Naive thymus-derived CD4-positive, alpha-beta T cell (primary cell): ENCODE measurements around the gene EGFL7. TPM values are rescaled to one million over a fixed set of nuclear protein-coding genes. Genes with fewer than 3 reads are reported as not detected.
A peak's percentile ranks its signal among the peaks of the same experiment; 100 is the strongest.
"Not testable (repeated sequence)": the region's sequence is repeated elsewhere in the genome, so short reads cannot be mapped to it uniquely, and the experiment has no call there.

Experiments used
- ATAC-seq: fragments of 150-1000 bp; cut with Tn5 transposase; 2 replicates; pipeline ENCODE4 v1.10.0; 2021; ENCODE audit warnings: mild to moderate bottlenecking, moderate library complexity
- CTCF ChIA-PET: fragments of 350-600 bp; sonication (Branson Sonifier 250); formaldehyde crosslinking; loops from one replicate; lab custom pipeline; 2021; ENCODE audit warnings: antibody characterized with exemption; lab: Charles Lee
- POLR2A ChIA-PET: fragments of 350-600 bp; sonication (Branson Sonifier 250); formaldehyde crosslinking; loops from one replicate; lab custom pipeline; 2021; ENCODE audit warnings: antibody characterized with exemption, inconsistent platforms; lab: Charles Lee
- DNase-seq, 9 donors: peaks; one replicate each; pipeline versions ENCODE4 v3.0.0 to v3.0.0-alpha.2; 2020 to 2022; ENCODE audit warnings: mixed read lengths in 1 of 9
- H3K27ac ChIP-seq: one replicate; pipeline ENCODE4 v1.7.0; 2013; ENCODE audit warnings: mild to moderate bottlenecking, low read depth, low read length, moderate library complexity
- H3K27me3 ChIP-seq, 2 donors: one replicate each; pipeline ENCODE4 v1.7.0; 2013; ENCODE audit warnings: low read length in 2 of 2, mild to moderate bottlenecking in 2 of 2, moderate library complexity in 2 of 2; ENCODE audit not compliant: control insufficient read depth in 2 of 2, insufficient read depth in 2 of 2
- H3K36me3 ChIP-seq, 3 experiments: 1 replicate in 2 of 3; 2 replicates in 1 of 3; pipeline ENCODE4 v1.7.0; 2013; ENCODE audit warnings: low read length in 3 of 3, mild to moderate bottlenecking in 3 of 3, moderate library complexity in 1 of 3; ENCODE audit not compliant: insufficient read depth in 3 of 3, control insufficient read depth in 2 of 3
- H3K4me1 ChIP-seq, 2 donors: one replicate each; pipeline ENCODE4 v1.7.0; 2013; ENCODE audit warnings: low read length in 2 of 2, mild to moderate bottlenecking in 2 of 2, moderate library complexity in 1 of 2; ENCODE audit not compliant: control insufficient read depth in 2 of 2, insufficient read depth in 2 of 2
- H3K4me3 ChIP-seq: 2 replicates; pipeline ENCODE4 v1.7.0; 2013; ENCODE audit warnings: mild to moderate bottlenecking, low read length
- H3K9me3 ChIP-seq, 3 experiments: 1 replicate in 2 of 3; 2 replicates in 1 of 3; pipeline ENCODE4 v1.7.0; 2013; ENCODE audit warnings: low read length in 3 of 3; ENCODE audit not compliant: control insufficient read depth in 2 of 3
- H3K27ac Mint-ChIP-seq, 9 donors: one replicate each; pipeline ENCODE4 v1.8.0; 2020 to 2022; ENCODE audit warnings: mixed read lengths in 9 of 9, mild to moderate bottlenecking in 8 of 9, moderate library complexity in 5 of 9, inconsistent platforms in 2 of 9
- H3K27me3 Mint-ChIP-seq, 5 donors: one replicate each; pipeline ENCODE4 v1.8.0; 2021 to 2022; ENCODE audit warnings: mixed read lengths in 5 of 5, mild to moderate bottlenecking in 1 of 5
- H3K36me3 Mint-ChIP-seq, 5 donors: one replicate each; pipeline ENCODE4 v1.8.0; 2020 to 2022; ENCODE audit warnings: mixed read lengths in 5 of 5, mild to moderate bottlenecking in 3 of 5, inconsistent platforms in 1 of 5
- H3K4me1 Mint-ChIP-seq, 7 donors: one replicate each; pipeline ENCODE4 v1.8.0; 2020 to 2022; ENCODE audit warnings: mixed read lengths in 7 of 7, mild to moderate bottlenecking in 3 of 7, inconsistent platforms in 1 of 7
- H3K4me3 Mint-ChIP-seq, 10 donors: one replicate each; pipeline ENCODE4 v1.8.0; 2020 to 2022; ENCODE audit warnings: mild to moderate bottlenecking in 10 of 10, mixed read lengths in 10 of 10, moderate library complexity in 6 of 10, inconsistent platforms in 2 of 10
- H3K9me3 Mint-ChIP-seq, 11 donors: one replicate each; pipeline ENCODE4 v1.8.0; 2020 to 2022; ENCODE audit warnings: mixed read lengths in 11 of 11, mild to moderate bottlenecking in 4 of 11, inconsistent platforms in 1 of 11, moderate library complexity in 1 of 11
- intact Hi-C, 2 donors: fragments of 100-400 bp; cut with micrococcal nuclease; formaldehyde crosslinking; loops; one replicate each; pipeline ENCODE4 v1.15.1; 2023
- polyA plus RNA-seq, 2 donors: library from polyadenylated mRNA; unstranded; fragments of 300-500 nt; fragmentation: Illumina TruSeq; gene quantifications; one replicate each; pipeline ENCODE4 v1.2.3, GENCODE V29; 2021
- total RNA-seq, 6 experiments: library from RNA in 5 of 6; stranded (reverse) in 5 of 6; gene quantifications; 1 replicate in 5 of 6; 2 replicates in 1 of 6; pipeline ENCODE4 v1.2.3 and lab custom pipeline; 2021 to 2026

The EGFL7 gene
- total and polyA plus RNA-seq, 7 experiments from 2014 or later = 0.56 to 2.3 (median 0.97) TPM; not detected in 4

- intact Hi-C loops = no loop called here
- H3K4me1 ChIP-seq = peaks cover 0 to 9% of the 10 kb centered on the region in 2 donors
- Mint-ChIP-seq H3K4me1 (peaks cover 0 to 4% (median 0%) of the 10 kb centered on the region in 7 donors), H3K36me3 (no peaks in the 10 kb centered on the region), H3K9me3 (peaks cover 0 to 1% (median 0%) of the 10 kb centered on the region in 11 donors), H3K27ac (peak overlapping the region in 1 of 9 donors; percentile 49), H3K4me3 (no peak overlapping the region), H3K27me3 (peaks cover 0 to 5% (median 0%) of the 10 kb centered on the region in 5 donors)
- no peaks in the 10 kb centered on the region for H3K36me3 ChIP-seq
- ATAC-seq = no peak
- DNase-seq = no peak
- POLR2A ChIA-PET = interaction anchor here (1.0 to 1.2 kb wide), 2 partner anchors 81 to 143 kb away, joined by 4 read pairs; no protein-coding TSS in a partner anchor
- no peak overlapping the region for H3K4me3 ChIP-seq
- CTCF ChIA-PET = interaction anchor here (0.8 to 7.0 kb wide), 2 partner anchors 16 to 142 kb away, joined by 3 to 75 read pairs; no protein-coding TSS in a partner anchor
- no peak overlapping the region for H3K27ac ChIP-seq
- no peaks in the 10 kb centered on the region for H3K9me3 ChIP-seq
- no peaks in the 10 kb centered on the region for H3K27me3 ChIP-seq
These were observed 33.5 kb upstream of the EGFL7 start for GRCh38 chr9:136629001-136629878.

GRCh38 chr9:136629879-136630661 lies 32.6 kb upstream of the EGFL7 start:
- POLR2A ChIA-PET = interaction anchor here (1.0 kb wide), 1 partner anchor 143 kb away, joined by 4 read pairs; no protein-coding TSS in a partner anchor
- H3K4me3 Mint-ChIP-seq = no peak overlapping the region
- peaks cover 0 to 1% (median 0%) of the 10 kb centered on the region in 11 donors for H3K9me3 Mint-ChIP-seq
- Histone ChIP-seq H3K27ac (no peak overlapping the region), H3K36me3 (no peaks in the 10 kb centered on the region), H3K9me3 (no peaks in the 10 kb centered on the region), H3K27me3 (no peaks in the 10 kb centered on the region), H3K4me1 (peaks cover 0 to 9% of the 10 kb centered on the region in 2 donors), H3K4me3 (no peak overlapping the region)
- no peaks in the 10 kb centered on the region for H3K36me3 Mint-ChIP-seq
- DNase-seq (peak; percentile 31 to 68 (median 59)), ATAC-seq (peak; percentile 67)
- H3K27me3 Mint-ChIP-seq = peaks cover 0 to 5% (median 0%) of the 10 kb centered on the region in 5 donors
- CTCF ChIA-PET = interaction anchor here (0.6 to 7.0 kb wide), 3 partner anchors 17 to 143 kb away, joined by 3 to 75 read pairs (median 3); no protein-coding TSS in a partner anchor
- H3K4me1 Mint-ChIP-seq = peaks cover 0 to 4% (median 0%) of the 10 kb centered on the region in 7 donors
- intact Hi-C loops = loop anchor here (2.0 to 5.0 kb wide), 4 partner anchors 15 to 318 kb away; partner anchors contain the start of gene SNAPC4 (in 1 of the 2)
- H3K27ac Mint-ChIP-seq = peak overlapping the region in 1 of 9 donors; percentile 49

GRCh38 chr9:136630662-136630992 lies 32.1 kb upstream of the EGFL7 start:
- intact Hi-C loops = loop anchor here (2.0 to 5.0 kb wide), 4 partner anchors 14 to 318 kb away; partner anchors contain the start of gene SNAPC4 (in 1 of the 2)
- no peak for DNase-seq
- Mint-ChIP-seq H3K4me3 (no peak overlapping the region), H3K9me3 (peaks cover 0 to 1% (median 0%) of the 10 kb centered on the region in 11 donors), H3K27ac (no peak overlapping the region), H3K4me1 (peaks cover 0 to 4% (median 0%) of the 10 kb centered on the region in 7 donors), H3K27me3 (peaks cover 0 to 5% (median 0%) of the 10 kb centered on the region in 5 donors), H3K36me3 (no peaks in the 10 kb centered on the region)
- Histone ChIP-seq H3K36me3 (no peaks in the 10 kb centered on the region), H3K9me3 (no peaks in the 10 kb centered on the region), H3K4me1 (peaks cover 0 to 9% of the 10 kb centered on the region in 2 donors), H3K4me3 (no peak overlapping the region), H3K27ac (no peak overlapping the region), H3K27me3 (no peaks in the 10 kb centered on the region)
- CTCF ChIA-PET = interaction anchor here (0.6 to 7.0 kb wide), 2 partner anchors 80 to 143 kb away, joined by 3 to 75 read pairs; no protein-coding TSS in a partner anchor
- POLR2A ChIA-PET = no interaction called here
- ATAC-seq = no peak

- peak; percentile 98 for ATAC-seq
- Mint-ChIP-seq H3K9me3 (peaks cover 0 to 1% (median 0%) of the 10 kb centered on the region in 11 donors), H3K4me1 (peaks cover 0 to 4% (median 0%) of the 10 kb centered on the region in 7 donors), H3K27ac (no peak overlapping the region), H3K36me3 (no peaks in the 10 kb centered on the region), H3K4me3 (no peak overlapping the region), H3K27me3 (peaks cover 0 to 5% (median 0%) of the 10 kb centered on the region in 5 donors)
- H3K27me3 ChIP-seq = no peaks in the 10 kb centered on the region
- DNase-seq = peak; percentile 67 to 87 (median 78)
- no peak overlapping the region for H3K4me3 ChIP-seq
- CTCF ChIA-PET = interaction anchor here (0.6 to 1.4 kb wide), 7 partner anchors 25 to 562 kb away, joined by 3 to 55 read pairs (median 3); no protein-coding TSS in a partner anchor
- no peaks in the 10 kb centered on the region for H3K9me3 ChIP-seq
- H3K4me1 ChIP-seq = peaks cover 0 to 9% of the 10 kb centered on the region in 2 donors
- intact Hi-C loops = loop anchor here (1.0 to 5.0 kb wide), 5 partner anchors 13 to 319 kb away; partner anchors contain the start of gene SNAPC4 (in 1 of the 2)
- POLR2A ChIA-PET = interaction anchor here (0.6 to 1.1 kb wide), 4 partner anchors 93 to 148 kb away, joined by 3 to 6 read pairs (median 4); no protein-coding TSS in a partner anchor
- no peak overlapping the region for H3K27ac ChIP-seq
- H3K36me3 ChIP-seq = no peaks in the 10 kb centered on the region
These were observed 31.4 kb upstream of the EGFL7 start for GRCh38 chr9:136631038-136632000.

GRCh38 chr9:136632072-136632471 lies 30.6 kb upstream of the EGFL7 start:
- H3K9me3 ChIP-seq, H3K4me3 Mint-ChIP-seq, H3K4me1 ChIP-seq, H3K27ac Mint-ChIP-seq, H3K36me3 ChIP-seq, H3K27me3 ChIP-seq, H3K27ac ChIP-seq, H3K4me3 ChIP-seq, H3K4me1 Mint-ChIP-seq, H3K9me3 Mint-ChIP-seq, ATAC-seq, H3K36me3 Mint-ChIP-seq, H3K27me3 Mint-ChIP-seq: not testable (repeated sequence)
- DNase-seq = peak in 3 of 9 donors; percentile 16 to 31 (median 30)
- POLR2A ChIA-PET = interaction anchor here (0.6 to 1.1 kb wide), 4 partner anchors 93 to 148 kb away, joined by 3 to 6 read pairs (median 4); no protein-coding TSS in a partner anchor
- intact Hi-C loops = loop anchor here (5.0 kb wide), 2 partner anchors 230 to 320 kb away; partner anchors contain the start of gene SNAPC4 (in 1 of the 2)
- CTCF ChIA-PET = interaction anchor here (0.6 to 1.4 kb wide), 7 partner anchors 24 to 561 kb away, joined by 3 to 55 read pairs (median 3); no protein-coding TSS in a partner anchor
